Activated CD8-positive, alpha-beta memory T cell treated with anti-CD3 and anti-CD28 coated beads, Interleukin-2, amount 50 U/mL, for 24 hours (primary cell): Measurements from ENCODE around the gene ISL2.

Experiments used
- DNase-seq: peaks from one replicate; pipeline ENCODE4 v3.0.0-alpha.2; 2020; ENCODE audit errors: extremely low read depth

Gene ISL2

DNA sequence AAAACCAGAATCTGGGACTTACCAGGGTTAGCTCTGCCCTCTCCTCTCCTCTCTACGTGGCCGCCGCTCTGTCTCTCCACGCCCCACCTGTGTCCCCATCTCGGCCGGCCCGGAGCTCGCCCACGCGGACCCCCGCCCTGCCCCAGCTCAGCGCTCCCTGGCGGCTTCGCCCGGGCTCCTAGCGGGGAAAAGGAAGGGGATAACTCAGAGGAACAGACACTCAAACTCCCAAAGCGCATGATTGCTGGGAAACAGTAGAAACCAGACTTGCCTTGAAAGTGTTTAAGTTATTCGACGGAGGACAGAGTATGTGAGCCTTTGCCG lies 5.4 kb downstream of the ISL2 start:
- no peak for DNase-seq

DNA sequence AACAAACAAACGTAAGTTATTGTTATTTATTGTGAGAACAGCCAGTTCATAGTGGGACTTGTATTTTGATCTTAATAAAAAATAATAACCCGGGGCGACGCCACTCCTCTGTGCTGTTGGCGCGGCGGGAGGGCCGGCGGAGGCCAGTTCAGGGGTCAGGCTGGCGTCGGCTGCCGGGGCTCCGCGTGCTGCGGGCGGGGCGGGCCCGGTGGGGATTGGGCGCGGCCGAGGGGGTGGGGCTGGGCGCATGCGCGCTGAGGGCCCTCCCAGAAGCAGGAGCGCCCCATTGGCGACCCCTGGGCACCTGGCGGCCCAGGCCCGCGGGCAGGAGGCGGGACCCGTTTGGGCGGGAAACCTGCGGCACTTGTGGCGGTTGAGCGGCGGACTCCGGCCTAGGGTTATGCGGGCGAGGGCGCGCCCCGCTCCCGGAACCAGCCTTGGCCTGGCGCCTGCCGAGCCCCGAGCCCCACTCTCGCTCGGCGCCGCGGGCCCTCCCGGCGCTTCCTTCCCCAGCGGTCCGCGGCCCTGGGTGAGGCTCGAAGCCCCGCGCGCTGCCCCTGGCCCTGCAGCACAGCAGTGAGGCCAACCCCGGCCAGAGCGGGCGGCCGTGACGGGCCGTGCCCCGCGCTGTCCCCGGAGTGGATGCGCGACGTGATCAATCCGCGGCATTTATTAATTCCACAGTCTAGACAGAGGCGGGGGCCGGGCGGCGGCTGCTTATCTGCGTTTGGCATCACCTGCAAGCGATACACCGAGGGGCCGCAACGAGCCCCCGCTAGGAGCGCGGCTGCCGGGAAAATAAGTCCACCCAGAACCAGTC lies 6.0 kb downstream of the ISL2 start:
- DNase-seq, result no peak

DNA sequence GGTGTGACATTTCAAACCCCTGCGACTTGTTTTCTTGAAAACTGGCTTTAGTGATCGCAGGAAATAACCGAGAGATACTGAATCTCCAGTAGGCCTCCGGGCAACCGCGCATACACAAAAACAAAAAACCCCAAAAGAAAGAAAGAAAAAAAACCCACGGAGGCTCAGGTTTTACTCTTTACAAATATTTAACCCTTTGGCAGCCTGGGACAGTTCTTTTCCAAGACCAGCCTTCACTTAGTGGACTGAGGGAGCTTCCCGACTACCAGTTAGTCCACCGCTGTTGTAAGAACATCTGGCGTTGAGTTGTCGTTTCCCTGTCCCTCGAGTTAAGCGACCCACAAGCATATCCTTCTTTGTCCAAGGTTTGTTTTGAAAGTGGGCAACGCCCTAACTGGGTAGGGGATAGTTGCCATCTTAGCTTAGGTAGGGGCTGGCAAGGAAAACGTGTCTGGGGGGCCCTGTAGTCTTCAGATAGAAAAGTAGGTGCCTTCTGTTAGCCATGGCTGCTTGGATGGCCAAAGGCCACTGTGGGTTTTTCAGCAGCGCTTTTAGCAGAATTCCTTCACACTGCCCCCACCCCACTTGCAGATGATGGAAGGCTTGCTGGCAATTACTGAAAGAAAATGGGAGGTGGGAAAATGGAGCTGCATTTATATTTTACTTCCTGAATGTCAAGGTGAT lies 6.9 kb downstream of the ISL2 start:
- no peak for DNase-seq

DNA sequence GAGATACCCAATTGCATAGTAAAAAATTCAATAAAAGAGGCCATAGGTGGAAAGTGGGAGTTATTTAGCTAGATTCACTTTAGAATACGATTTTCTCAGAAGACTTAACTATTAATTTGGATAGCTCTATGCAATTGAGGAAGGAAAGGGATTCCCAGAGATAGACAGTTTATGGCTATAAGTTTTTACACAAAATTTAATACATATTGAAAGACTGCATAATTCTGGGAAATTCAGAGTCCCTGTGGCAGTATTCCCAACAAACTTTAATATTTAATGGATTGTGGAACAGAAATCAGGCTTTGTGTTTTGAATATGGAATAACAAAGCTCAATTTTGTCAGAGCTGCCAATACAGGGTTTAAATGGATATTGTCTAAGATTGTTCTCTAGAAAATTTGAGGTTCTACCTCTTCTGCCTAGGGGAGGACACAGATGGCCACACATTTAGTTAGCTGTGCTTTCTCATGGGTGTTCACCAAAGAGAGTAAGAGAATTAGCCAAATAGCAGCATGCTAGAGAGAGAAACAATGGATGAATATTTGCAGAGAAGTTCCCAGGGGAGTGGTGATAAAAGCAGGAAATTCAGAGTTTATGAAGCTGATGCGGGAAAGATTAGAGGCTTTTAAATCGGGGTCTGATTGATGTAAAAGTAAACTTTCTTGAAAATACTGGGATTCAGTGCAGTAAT lies 8.5 kb downstream of the ISL2 start:
- DNase-seq, result no peak

DNA sequence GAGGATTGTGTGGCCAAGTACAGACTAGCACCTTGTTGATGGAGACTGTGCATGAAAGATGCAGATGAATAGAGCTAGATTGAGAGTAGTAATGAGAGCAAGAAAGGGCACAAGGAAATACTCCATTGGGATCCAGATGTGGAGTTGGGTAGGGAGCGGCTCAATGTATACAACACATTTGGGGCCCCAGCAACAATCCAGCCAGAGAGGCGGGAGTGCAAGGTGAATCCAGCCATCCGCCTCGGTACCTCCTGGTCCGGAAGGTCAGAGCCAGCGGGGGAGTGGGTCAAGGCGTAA lies 9.0 kb downstream of the ISL2 start:
- DNase-seq, result no peak

DNA sequence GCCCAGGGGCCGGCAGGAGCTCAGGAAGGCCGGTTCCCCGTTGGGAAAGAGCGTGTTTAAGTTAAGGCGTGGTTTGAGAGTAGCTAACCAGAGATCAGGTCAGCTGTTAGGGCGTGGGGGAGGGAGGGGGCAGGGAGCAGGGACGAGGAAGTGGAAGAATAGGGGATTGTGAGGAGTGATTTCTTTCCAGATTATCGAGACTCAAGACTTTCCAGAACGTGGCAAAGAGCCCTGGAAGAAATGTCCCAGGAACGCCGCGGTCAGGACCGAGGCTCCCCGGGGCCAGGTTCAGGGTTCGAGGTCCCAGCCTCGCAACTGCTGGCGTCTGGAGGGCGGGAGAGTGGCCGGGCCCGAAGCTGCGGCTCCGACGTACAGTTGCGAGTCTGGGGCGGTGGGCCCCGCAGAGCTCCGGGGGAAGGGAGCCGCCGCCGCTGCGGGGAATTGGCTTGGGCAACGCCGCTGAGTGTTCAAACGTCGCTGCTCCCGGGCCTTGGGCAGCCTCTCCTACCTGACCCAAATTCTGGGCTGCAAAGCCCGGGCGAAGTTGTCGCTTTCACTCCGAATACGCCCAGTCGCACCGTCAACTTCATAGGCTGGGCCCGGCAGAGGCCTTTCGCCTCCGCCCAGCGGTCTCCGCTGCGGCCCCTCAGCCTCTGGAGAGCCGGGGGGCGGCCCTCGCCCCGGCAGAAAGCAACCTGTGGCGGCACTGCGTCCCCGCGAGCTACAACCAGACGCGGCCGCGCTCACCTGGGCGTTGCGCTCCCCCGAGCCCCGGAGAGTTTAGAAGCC lies 9.5 kb downstream of the ISL2 start:
- no peak for DNase-seq

DNA sequence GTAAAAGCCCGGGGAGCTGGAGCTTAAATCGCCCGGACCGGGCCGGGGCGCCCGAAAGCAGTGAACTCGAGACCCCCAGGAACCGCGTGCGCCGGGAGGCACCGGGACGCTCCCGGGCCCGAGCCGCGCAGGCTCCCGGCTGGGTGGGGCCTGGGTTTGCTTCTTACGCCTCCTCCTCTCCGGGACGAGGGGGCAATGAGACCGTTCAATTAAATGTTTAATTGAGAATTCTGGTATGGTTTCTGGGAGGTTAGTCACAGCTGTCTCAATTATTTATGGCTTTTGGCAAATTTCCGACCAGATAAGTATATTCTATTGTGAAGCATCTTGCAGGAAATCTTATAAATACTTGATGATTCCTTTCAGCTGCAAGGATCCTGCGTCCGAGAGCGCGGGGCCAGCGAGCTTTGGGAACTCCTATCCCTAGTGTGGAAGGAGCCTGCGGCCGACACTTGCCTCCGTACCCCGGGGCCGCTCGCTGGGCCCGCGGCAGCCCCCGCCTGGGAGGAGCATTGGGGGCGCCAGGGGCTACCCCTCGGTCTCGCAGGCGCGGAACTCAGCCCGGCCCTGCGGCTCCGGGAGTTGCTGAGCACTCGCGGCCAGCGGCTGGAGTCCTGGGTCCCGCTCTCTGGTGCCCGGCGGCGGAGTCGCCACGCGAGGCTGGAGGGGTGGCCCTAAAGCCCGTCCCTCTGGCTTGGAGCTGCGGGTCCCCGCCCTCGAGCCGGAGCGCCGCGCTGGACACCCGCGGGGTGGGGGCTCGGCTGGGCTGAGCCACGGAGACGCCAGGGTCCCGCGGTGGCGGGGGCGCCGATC lies 10.3 kb downstream of the ISL2 start:
- DNase-seq, result no peak

DNA sequence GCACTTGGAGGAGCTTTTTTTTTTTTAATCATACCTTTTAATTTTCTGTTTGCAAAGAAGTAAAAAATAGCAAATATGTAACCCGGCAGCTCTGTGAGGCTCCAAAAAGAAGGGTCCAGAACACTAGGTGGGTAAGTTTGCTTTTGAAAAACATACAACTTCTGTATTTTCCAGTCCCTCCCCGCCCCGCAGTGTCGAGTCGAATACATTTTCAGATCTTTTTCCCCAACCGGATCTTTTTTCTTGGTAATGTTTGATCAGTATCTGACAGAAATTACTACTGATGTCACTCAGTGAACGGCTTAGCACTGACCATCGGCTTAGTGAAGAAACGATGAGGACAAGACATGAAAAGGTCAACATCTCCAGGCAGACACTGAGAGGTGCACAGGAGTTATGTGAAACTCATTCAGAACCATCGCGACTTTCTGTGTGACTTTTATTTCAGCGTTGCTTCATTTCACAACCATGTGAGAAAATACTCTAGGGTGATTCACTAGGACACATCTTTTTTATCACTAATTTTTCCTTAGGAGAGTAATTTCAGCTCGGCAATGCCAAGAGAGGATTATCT lies 11.0 kb downstream of the ISL2 start:
- DNase-seq, result no peak

DNA sequence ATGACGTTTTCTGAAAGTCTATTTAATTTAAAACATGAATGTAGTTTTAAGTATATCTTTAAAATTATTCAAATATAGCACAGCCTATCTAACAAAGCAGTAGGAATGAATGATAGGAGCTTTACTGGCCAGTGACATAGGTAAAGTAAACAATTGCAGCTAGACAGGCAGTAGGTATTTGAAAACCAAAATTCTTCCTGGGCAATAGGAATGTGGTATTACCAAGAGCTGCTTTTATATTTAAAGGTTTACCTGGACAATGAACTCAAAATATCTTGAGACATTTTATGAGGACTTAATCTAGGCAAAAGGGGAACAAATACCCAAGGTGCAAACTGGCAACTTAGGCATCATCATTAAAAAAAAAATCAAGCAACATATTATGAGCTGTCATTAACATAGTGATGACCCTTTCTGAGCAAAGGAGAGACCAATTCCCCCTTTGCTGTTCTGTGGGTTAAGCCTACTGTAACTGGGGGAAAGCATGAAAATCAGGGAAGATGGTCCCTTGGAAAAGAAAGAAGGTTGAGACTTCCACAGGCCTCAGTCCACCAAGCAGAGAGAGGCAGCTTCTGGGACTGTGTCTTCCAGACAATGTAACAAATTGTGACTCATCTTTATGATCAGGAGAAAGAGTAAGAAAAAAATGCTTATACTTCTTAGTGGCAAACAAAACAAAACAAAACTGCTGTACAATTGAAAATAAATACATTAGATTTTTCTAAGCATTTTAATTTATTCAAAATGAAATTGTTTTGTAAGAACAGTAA lies 12.9 kb downstream of the ISL2 start:
- DNase-seq, result no peak

DNA sequence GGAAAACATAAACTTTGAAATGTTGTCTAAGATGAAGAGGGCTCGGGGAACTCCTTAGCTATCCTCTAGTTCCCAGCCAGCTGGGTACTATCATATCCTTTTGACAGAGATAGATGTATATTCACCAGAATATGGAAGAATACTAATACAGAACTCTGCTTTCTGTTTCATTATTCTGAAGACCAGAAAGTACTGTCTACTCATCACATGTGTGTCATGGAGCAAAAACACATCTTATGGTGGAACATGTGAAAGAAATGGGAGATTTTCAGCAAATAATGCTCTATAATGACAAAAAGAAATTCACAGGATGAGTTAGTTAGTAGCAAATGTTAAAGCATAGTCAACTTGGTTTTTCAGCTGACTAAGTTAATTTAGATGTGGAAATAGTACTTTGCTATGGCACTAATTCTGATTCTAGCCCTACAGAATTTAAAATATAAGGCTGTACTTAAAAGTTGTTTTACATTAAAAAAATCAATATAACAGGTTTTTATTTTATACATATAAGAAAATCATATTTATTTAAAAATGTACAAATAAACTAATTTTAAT lies 16.5 kb downstream of the ISL2 start:
- DNase-seq, result no peak

DNA sequence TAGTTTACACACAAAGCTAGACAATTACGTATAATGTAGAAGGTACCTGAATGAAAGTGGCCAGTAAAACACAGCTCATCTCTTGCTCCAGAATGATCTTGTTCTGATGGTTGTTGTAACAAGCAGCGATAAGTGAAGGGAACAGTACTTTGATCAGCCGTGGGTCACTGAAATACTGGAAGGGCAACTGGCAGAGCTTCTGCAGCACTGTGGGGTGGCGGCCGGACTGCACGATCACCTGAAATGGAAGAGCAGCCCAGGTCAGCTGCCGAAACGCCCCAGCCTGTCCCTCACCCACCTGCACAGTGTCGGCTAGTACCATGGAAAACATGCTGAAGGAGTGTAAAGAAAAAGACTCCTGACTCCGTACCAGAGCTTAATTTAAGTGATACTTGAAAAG lies 17.3 kb downstream of the ISL2 start:
- no peak for DNase-seq

DNA sequence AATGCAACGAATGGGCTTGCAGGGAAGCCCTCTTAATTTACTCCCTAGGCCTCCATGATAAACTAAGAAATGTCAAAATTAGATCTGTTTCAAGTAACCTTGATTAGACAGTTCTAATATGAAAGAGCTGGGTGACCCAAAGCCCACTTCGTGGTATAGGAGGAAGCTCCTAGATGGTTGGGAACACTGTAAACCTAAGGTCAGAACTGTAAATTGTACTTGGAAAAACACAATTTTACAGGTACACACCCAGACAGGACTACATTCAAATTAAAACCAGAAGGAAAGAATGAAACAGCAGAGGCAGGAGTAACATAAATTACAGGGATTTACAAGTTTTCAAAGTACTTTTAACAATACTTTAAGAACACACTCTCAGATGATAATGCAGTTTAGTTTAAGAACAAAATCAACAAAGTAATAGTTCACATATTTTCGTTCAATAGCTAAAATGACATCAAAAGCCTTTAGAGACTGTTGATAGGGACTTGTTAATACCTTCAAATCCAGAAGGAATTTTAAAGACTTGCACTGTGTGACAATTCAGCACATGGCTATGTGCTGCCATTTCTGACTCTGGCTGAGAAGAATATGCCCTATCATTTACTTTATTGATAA lies 18.4 kb downstream of the ISL2 start:
- no peak for DNase-seq

DNA sequence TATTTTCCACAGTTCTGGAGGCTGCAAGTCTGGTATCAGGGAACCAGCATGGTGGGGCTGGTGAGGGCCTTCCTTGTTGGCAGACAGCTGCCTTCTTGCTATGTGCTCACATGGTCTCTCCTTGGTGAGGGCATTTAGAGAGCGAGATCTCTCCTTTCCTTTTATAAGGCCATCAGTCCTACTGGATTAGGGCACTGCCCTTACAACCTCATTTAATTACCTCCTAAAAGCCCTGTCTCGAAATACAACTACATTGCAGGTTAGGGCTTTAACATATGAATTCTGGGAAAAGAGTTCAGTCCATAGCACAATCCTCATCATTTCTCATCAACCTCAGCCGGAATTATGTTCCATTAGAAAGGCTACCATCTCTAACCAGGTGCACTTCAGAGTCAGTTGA lies 21.9 kb downstream of the ISL2 start:
- no peak for DNase-seq

DNA sequence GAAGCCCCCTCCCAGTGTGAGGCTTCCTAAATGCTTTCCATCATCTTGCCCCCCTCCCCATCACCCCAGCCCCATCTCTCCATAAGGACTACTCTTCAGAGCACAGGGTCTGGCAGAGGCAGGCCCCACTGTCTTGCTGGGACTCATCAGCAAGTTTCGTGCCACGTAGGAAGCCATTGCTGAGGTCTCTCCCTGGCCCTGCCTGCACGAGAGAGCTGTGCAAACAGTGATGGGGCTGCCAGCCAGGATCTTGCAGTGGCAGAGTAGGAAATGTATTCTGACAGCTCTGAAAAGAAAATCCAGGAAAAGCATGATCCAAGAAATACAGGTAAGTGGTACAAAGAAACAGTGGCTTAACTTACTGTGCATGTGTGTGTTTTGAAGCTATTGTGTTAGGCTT lies 22.6 kb downstream of the ISL2 start:
- no peak for DNase-seq

DNA sequence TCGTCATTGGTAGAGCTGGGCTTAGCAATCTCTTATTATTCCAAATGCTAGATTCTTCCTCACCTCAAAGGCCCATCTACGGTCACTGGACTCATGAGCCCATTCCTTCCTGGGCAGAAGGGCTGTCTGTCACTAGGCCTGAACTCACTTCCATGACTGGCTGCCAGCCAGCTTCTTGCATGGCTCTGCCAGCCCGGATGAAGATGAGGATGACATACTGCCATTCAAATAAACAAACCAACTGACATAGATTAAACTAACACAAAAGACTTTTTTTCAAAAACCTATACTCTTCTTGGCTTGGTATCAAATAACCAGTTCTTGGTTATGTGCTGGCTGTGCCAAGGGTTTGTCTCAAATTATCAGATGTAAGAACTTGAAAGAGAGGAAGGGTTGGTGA lies 23.8 kb downstream of the ISL2 start:
- no peak for DNase-seq

DNA sequence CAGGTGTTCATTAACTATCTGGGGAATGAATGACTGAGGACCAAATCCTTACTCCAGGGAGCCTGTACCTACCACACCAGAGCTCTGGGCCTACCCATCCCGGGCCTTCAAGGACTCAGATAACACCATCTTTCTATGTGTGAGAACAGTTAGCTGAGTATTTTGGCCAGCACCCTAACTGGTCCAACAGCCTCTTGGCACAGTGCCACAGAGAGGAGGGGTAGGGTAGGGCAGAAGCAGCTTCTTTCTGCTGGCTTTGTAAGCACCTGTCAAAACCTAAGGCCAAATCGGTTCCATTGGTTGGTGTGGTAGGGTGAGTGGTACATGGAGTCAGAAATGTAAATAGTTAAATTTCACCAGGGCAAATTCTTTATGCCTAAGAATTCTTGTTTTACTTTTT lies 26.7 kb downstream of the ISL2 start:
- DNase-seq, result no peak

DNA sequence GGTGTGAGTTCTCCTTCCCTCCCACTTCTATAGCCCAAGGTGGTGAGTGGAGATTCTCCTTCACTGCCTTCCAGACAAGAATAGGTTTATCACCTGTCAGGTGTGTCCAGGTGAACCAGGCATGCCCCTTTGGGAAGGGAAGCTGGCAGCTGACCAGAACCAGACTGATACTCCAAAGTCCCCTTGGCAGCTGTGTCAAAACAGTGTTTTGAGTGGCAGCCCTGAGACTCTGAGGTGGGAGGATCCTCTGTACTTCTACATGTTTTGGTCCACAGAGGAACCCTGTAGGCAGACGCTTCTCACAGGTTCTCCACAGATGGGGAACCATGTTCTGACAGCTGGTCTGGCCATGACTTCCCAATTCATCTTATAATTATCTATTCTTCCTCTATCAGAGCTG lies 30.1 kb downstream of the ISL2 start:
- no peak for DNase-seq

DNA sequence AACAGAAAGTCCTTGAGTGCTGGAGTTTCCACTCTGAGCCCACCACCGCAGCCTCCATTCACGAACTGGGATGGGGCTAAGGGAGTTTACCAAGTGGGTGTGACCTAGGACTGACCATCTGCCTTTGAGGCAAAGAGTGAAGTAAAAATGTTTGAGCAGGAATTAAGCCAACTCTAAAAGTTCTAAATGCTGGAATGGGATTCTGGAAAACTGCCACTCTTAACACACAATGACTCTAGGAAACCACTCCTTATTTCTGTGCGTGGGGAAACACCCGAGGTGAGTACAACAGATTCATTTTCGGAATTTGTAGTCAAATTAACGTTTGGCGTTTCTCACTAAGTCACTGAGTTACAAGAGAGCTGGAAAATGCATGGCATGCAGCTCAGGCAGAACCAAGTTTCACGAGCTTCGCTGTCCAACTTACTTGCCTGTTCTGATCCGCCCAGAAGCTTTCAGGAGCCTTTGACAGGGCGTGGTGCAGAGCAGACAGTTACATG lies 31.6 kb downstream of the ISL2 start:
- no peak for DNase-seq

DNA sequence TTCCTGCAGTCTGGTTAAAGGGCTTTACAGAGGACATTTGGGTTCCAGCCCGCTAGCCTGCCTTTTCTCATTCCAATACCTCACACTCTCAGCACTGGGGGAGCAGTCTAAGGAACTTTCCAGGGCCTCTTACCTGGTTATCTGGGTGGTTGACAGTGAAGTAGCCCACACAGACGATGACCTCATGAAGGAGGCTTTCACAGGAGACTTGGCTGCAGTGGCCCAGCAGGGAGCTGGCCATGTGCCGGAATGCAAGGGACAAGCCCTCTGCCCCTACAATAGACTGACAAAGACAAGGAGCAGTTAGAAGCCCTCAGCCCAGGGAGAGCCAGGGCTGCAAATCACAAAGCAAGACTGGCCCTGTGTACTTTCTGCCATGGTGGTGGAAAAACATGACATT lies 39.5 kb downstream of the ISL2 start:
- no peak for DNase-seq

DNA sequence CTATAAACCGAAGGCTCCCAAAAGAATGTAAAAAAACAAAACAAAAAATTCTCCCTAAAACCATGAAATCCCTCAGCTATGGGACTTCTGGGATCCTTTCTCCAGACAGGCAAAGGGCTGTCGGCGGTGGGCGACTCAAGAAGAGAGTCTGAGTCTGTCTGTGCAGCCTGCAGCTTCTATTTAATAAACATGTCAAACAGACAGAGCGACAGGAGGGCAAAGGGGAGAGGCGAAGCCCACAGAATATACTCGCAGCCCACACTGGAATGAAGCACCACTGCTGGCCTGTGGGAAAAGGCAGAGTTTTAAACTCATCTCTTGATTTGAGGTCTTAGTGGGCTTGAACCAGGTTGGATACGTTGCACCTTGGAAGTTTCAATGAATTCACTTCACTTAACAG lies 40.2 kb downstream of the ISL2 start:
- no peak for DNase-seq
